H9 (cell line): ENCODE results near the gene DCC. TPM values are rescaled to one million over a fixed set of nuclear protein-coding genes. Genes with fewer than 3 reads are reported as not detected.

Source experiments
- DNase-seq: peaks from one replicate; pipeline ENCODE4 v3.0.0-alpha.2; 2017
- H2AFZ ChIP-seq: one replicate; pipeline ENCODE4 v1.6.1; 2013; ENCODE audit warnings: mild to moderate bottlenecking, low read length, control low read depth, moderate library complexity
- H2AK5ac ChIP-seq: 2 replicates; pipeline ENCODE4 v1.6.1; 2013; ENCODE audit warnings: low read length, control low read depth, mixed read lengths; ENCODE audit not compliant: insufficient read length
- H2BK120ac ChIP-seq: one replicate; pipeline ENCODE4 v1.6.1; 2013; ENCODE audit warnings: low read depth, mild to moderate bottlenecking, low read length, control low read depth, inconsistent platforms; ENCODE audit not compliant: poor library complexity, severe bottlenecking
- H2BK12ac ChIP-seq: 2 replicates; pipeline ENCODE4 v1.6.1; 2013; ENCODE audit warnings: low read length, control low read depth, mixed read lengths, low read depth; ENCODE audit not compliant: insufficient read length
- H2BK15ac ChIP-seq: 2 replicates; pipeline ENCODE4 v1.6.1; 2013; ENCODE audit warnings: low read depth, low read length, control low read depth
- H2BK20ac ChIP-seq: one replicate; pipeline ENCODE4 v1.6.1; 2013; ENCODE audit warnings: low read depth, mild to moderate bottlenecking, low read length, control low read depth, inconsistent platforms; ENCODE audit not compliant: poor library complexity, severe bottlenecking
- H2BK5ac ChIP-seq: 2 replicates; pipeline ENCODE4 v1.6.1; 2013; ENCODE audit warnings: low read length, control low read depth, mixed read lengths; ENCODE audit not compliant: insufficient read length
- H3K14ac ChIP-seq: 2 replicates; pipeline ENCODE4 v1.6.1; 2013; ENCODE audit warnings: low read length, control low read depth; ENCODE audit not compliant: insufficient read depth
- H3K18ac ChIP-seq: 2 replicates; pipeline ENCODE4 v1.6.1; 2013; ENCODE audit warnings: low read depth, mild to moderate bottlenecking, mixed read lengths, low read length, control low read depth; ENCODE audit not compliant: insufficient read length
- H3K23ac ChIP-seq: 2 replicates; pipeline ENCODE4 v1.6.1; 2013; ENCODE audit warnings: low read length, control low read depth, mixed read lengths, low read depth; ENCODE audit not compliant: insufficient read length
- H3K23me2 ChIP-seq: 2 replicates; pipeline ENCODE4 v1.6.1; 2013; ENCODE audit warnings: low read depth, mild to moderate bottlenecking, mixed read lengths, low read length, control low read depth; ENCODE audit not compliant: insufficient read length, poor library complexity, severe bottlenecking
- H3K27ac ChIP-seq: 2 replicates; pipeline ENCODE4 v1.5.1; 2013; ENCODE audit warnings: low read length, control low read depth, mixed read lengths, low read depth; ENCODE audit not compliant: insufficient read length
- H3K27me3 ChIP-seq: 2 replicates; pipeline ENCODE4 v1.6.1; 2013; ENCODE audit warnings: low read length, control low read depth, inconsistent platforms; ENCODE audit not compliant: insufficient read depth
- H3K4ac ChIP-seq: 2 replicates; pipeline ENCODE4 v1.6.1; 2013; ENCODE audit warnings: low read depth, mild to moderate bottlenecking, control low read depth, inconsistent platforms, low read length, moderate library complexity
- H3K4me1 ChIP-seq: 2 replicates; pipeline ENCODE4 v1.6.1; 2013; ENCODE audit warnings: low read length, control low read depth, inconsistent platforms; ENCODE audit not compliant: insufficient read depth
- H3K4me2 ChIP-seq: 2 replicates; pipeline ENCODE4 v1.6.1; 2013; ENCODE audit warnings: low read length, control low read depth, mixed read lengths; ENCODE audit not compliant: insufficient read length, insufficient read depth
- H3K56ac ChIP-seq: 2 replicates; pipeline ENCODE4 v1.6.1; 2013; ENCODE audit warnings: low read depth, mild to moderate bottlenecking, mixed read lengths, low read length, control low read depth; ENCODE audit not compliant: insufficient read length
- H3K79me1 ChIP-seq: 2 replicates; pipeline ENCODE4 v1.6.1; 2013; ENCODE audit warnings: low read depth, mild to moderate bottlenecking, moderate library complexity, low read length, control low read depth, inconsistent platforms; ENCODE audit not compliant: insufficient read depth, poor library complexity, severe bottlenecking
- H3K79me2 ChIP-seq: 2 replicates; pipeline ENCODE4 v1.6.1; 2013; ENCODE audit warnings: low read length, control low read depth, inconsistent platforms; ENCODE audit not compliant: insufficient read depth
- H3K9ac ChIP-seq: 2 replicates; pipeline ENCODE4 v1.6.1; 2013; ENCODE audit warnings: low read length, control low read depth, mixed read lengths; ENCODE audit not compliant: insufficient read length; ENCODE audit errors: extremely low read depth
- H3K9me3 ChIP-seq: one replicate; pipeline ENCODE4 v1.6.1; 2013; ENCODE audit warnings: low read depth, low read length, inconsistent platforms; ENCODE audit not compliant: control insufficient read depth
- H3T11ph ChIP-seq: one replicate; pipeline ENCODE4 v1.6.1; 2013; ENCODE audit warnings: mild to moderate bottlenecking, low read length, control low read depth, inconsistent platforms
- H4K20me1 ChIP-seq: one replicate; pipeline ENCODE4 v1.6.1; 2013; ENCODE audit not compliant: control insufficient read depth, insufficient read length, insufficient read depth
- H4K5ac ChIP-seq: 2 replicates; pipeline ENCODE4 v1.6.1; 2013; ENCODE audit warnings: low read depth, mild to moderate bottlenecking, mixed read lengths, low read length, control low read depth; ENCODE audit not compliant: insufficient read length
- H4K8ac ChIP-seq: replicated peaks from 2 replicates; pipeline ENCODE4 v1.6.1; 2013; ENCODE audit warnings: low read length, control low read depth, mixed read lengths, low read depth; ENCODE audit not compliant: insufficient read length
- H4K91ac ChIP-seq: 2 replicates; pipeline ENCODE4 v1.6.1; 2013; ENCODE audit warnings: low read depth, mild to moderate bottlenecking, moderate library complexity, mixed read lengths, low read length, control low read depth; ENCODE audit not compliant: insufficient read length
- H3K27ac Mint-ChIP-seq, 3 experiments: 2 replicates in 2 of 3; 3 replicates in 1 of 3; pipeline ENCODE4 v1.8.0; 2020 to 2021; ENCODE audit warnings: mixed read lengths in 3 of 3, mild to moderate bottlenecking in 1 of 3, moderate library complexity in 1 of 3
- H3K27me3 Mint-ChIP-seq: 2 replicates; pipeline ENCODE4 v1.8.0; 2021; ENCODE audit warnings: low read depth, mild to moderate bottlenecking, moderate library complexity, mixed read lengths
- H3K36me3 Mint-ChIP-seq, 3 experiments: 2 replicates in 2 of 3; 3 replicates in 1 of 3; pipeline ENCODE4 v1.8.0; 2020 to 2021; ENCODE audit warnings: low read depth in 3 of 3, mixed read lengths in 3 of 3; ENCODE audit not compliant: insufficient read depth in 1 of 3
- H3K4me1 Mint-ChIP-seq, 2 experiments: 2 replicates each; pipeline ENCODE4 v1.8.0; 2020; ENCODE audit warnings: mixed read lengths in 2 of 2
- H3K4me3 Mint-ChIP-seq, 2 experiments: 2 replicates in 1 of 2; 3 replicates in 1 of 2; pipeline ENCODE4 v1.8.0; 2020 to 2021; ENCODE audit warnings: mild to moderate bottlenecking in 2 of 2, mixed read lengths in 2 of 2, moderate library complexity in 1 of 2
- H3K9me3 Mint-ChIP-seq, 2 experiments: 2 replicates in 1 of 2; 3 replicates in 1 of 2; pipeline ENCODE4 v1.8.0; 2020; ENCODE audit warnings: mild to moderate bottlenecking in 2 of 2, mixed read lengths in 2 of 2, moderate library complexity in 1 of 2
- WGBS: extraction: QIAGEN DNeasy Blood & Tissue Kit; methylation state at CpG from one replicate; pipeline ENCODE4 v1.1.7; 2013; ENCODE audit warnings: missing lambda C conversion rate, low lambda C conversion rate, mixed read lengths; ENCODE audit not compliant: insufficient read length; ENCODE audit errors: extremely low coverage; 5-methylcytosine and 5-hydroxymethylcytosine counted together
- total RNA-seq: library from RNA; stranded (reverse); gene quantifications from 2 replicates; pipeline ENCODE4 v1.2.1, GENCODE V29; 2021
- TF ChIP-seq, protein P1 (sequence below): fragments of 200-600 bp; sonication (generic); conservative IDR thresholded peaks from 3 replicates; pipeline ENCODE4 v1.8.0; 2021; ENCODE audit warnings: antibody characterized with exemption, mild to moderate bottlenecking

DCC gene
- total RNA-seq, 1 experiment from 2014 or later, result 0.35 TPM

DNA sequence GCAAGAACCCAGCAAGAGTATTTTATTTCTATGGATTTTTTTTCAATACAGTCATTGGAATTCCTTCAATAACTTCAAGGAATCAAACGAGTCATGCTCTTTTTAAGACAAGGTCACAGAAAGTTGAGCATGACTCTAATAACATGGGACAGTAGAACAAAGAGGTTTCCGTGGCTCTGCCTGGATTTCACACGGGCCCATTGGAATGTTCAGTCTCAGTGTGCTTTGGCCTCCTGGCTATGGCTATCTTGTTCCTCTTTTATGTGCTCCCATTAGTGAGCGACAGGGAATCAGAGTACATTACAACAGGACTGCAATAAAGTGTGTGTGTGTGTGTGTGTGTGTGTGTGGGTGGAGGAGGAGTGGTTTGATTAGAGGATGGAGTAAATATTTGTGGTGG, 312.4 kb downstream of the DCC start:
- Mint-ChIP-seq H3K4me1 (no peaks in the 10 kb centered on the region), H3K27ac (no peak overlapping the region), H3K9me3 (no peaks in the 10 kb centered on the region; a peak in 1 of 5 replicates), H3K4me3 (no peak overlapping the region), H3K27me3 (no peaks in the 10 kb centered on the region), H3K36me3 (no peaks in the 10 kb centered on the region)
- no peaks in the 10 kb centered on the region for H3K9me3 ChIP-seq
- H3K23me2 ChIP-seq, result no peaks in the 10 kb centered on the region
- no peak overlapping the region for H3K23ac ChIP-seq
- H3K27ac ChIP-seq, result no peak overlapping the region
- no CpG with 5 or more reads among the region's 4 CpGs for WGBS
- H2BK20ac ChIP-seq, result no peak overlapping the region
- no peak overlapping the region for H2AFZ ChIP-seq
- TF ChIP-seq, protein P1, sequence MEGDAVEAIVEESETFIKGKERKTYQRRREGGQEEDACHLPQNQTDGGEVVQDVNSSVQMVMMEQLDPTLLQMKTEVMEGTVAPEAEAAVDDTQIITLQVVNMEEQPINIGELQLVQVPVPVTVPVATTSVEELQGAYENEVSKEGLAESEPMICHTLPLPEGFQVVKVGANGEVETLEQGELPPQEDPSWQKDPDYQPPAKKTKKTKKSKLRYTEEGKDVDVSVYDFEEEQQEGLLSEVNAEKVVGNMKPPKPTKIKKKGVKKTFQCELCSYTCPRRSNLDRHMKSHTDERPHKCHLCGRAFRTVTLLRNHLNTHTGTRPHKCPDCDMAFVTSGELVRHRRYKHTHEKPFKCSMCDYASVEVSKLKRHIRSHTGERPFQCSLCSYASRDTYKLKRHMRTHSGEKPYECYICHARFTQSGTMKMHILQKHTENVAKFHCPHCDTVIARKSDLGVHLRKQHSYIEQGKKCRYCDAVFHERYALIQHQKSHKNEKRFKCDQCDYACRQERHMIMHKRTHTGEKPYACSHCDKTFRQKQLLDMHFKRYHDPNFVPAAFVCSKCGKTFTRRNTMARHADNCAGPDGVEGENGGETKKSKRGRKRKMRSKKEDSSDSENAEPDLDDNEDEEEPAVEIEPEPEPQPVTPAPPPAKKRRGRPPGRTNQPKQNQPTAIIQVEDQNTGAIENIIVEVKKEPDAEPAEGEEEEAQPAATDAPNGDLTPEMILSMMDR, result no peak
- no peaks in the 10 kb centered on the region for H3K4me1 ChIP-seq
- H3K18ac ChIP-seq, result no peak overlapping the region
- H2AK5ac ChIP-seq, result peak overlapping the region; percentile 65
- H3K4me2 ChIP-seq, result no peak overlapping the region
- H2BK5ac ChIP-seq, result no peak overlapping the region
- no peak for DNase-seq
- H3K4ac ChIP-seq, result no peak overlapping the region
- H4K20me1 ChIP-seq, result no peaks in the 10 kb centered on the region
- no peak overlapping the region for H2BK120ac ChIP-seq
- H3K27me3 ChIP-seq, result no peaks in the 10 kb centered on the region
- H3K79me1 ChIP-seq, result no peaks in the 10 kb centered on the region
- no peak overlapping the region for H3K14ac ChIP-seq
- no peak overlapping the region for H2BK15ac ChIP-seq
- no peak overlapping the region for H3T11ph ChIP-seq
- no peak overlapping the region for H4K8ac ChIP-seq
- H4K5ac ChIP-seq, result no peak overlapping the region
- H3K56ac ChIP-seq, result no peak overlapping the region
- H3K79me2 ChIP-seq, result no peaks in the 10 kb centered on the region
- no peak overlapping the region for H2BK12ac ChIP-seq
- no peak overlapping the region for H4K91ac ChIP-seq
- H3K9ac ChIP-seq, result no peak overlapping the region
